Erythroblast (primary cell): Measurements from ENCODE around the gene MTSS2.

Source experiments
- DNase-seq, 2 experiments: peaks; one replicate each; lab custom pipeline; 2025; lab: John Stamatoyannopoulos, UW
- GATA1 ChIP-seq: IDR thresholded peaks from 2 replicates; pipeline ENCODE4 v1.6.1; 2011; ENCODE audit warnings: low read depth, mild to moderate bottlenecking, control low read depth, low read length, moderate library complexity
- POLR2A ChIP-seq: IDR thresholded peaks from 2 replicates; pipeline ENCODE4 v1.6.1; 2011; ENCODE audit warnings: mild to moderate bottlenecking, low read length

The MTSS2 gene, protein sequence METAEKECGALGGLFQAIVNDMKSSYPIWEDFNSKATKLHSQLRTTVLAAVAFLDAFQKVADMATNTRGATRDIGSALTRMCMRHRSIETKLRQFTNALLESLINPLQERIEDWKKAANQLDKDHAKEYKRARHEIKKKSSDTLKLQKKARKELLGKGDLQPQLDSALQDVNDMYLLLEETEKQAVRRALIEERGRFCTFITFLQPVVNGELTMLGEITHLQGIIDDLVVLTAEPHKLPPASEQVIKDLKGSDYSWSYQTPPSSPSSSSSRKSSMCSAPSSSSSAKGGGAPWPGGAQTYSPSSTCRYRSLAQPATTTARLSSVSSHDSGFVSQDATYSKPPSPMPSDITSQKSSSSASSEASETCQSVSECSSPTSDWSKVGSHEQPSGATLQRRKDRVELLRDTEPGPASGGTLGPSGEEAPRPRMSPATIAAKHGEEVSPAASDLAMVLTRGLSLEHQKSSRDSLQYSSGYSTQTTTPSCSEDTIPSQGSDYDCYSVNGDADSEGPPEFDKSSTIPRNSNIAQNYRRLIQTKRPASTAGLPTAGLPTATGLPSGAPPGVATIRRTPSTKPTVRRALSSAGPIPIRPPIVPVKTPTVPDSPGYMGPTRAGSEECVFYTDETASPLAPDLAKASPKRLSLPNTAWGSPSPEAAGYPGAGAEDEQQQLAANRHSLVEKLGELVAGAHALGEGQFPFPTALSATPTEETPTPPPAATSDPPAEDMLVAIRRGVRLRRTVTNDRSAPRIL

DNA sequence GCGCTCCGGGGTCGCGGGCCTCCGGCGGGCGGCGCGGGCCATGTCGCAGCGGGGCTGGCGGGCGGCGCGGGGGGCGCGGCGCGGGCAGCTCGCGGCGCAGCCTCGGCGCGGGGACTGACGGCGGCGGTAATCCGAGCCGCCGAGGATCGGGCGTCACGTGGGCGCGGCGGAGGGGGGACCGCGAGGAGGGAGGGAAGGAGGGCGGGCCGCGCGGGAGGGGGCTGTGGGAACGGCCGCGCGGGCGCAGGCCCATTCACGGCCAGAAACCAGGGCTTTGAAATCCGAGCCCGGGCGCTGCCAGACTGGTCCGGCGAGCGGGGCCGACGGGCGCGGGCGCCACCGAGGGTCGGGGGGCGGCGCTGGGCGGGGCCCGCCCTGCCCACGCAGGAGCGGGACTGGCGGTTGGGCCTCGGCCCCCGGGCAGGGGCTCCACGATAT lies at the start of gene MTSS2:
Gene MTSS2, minus strand, starts transcription at position 116 of the 438 bp plus-strand sequence. CDS start 262 bp downstream, outside the sequence.
- TF ChIP-seq POLR2A (no peak), GATA1 (no peak)
- peak; percentile 74 to 79 for DNase-seq

DNA sequence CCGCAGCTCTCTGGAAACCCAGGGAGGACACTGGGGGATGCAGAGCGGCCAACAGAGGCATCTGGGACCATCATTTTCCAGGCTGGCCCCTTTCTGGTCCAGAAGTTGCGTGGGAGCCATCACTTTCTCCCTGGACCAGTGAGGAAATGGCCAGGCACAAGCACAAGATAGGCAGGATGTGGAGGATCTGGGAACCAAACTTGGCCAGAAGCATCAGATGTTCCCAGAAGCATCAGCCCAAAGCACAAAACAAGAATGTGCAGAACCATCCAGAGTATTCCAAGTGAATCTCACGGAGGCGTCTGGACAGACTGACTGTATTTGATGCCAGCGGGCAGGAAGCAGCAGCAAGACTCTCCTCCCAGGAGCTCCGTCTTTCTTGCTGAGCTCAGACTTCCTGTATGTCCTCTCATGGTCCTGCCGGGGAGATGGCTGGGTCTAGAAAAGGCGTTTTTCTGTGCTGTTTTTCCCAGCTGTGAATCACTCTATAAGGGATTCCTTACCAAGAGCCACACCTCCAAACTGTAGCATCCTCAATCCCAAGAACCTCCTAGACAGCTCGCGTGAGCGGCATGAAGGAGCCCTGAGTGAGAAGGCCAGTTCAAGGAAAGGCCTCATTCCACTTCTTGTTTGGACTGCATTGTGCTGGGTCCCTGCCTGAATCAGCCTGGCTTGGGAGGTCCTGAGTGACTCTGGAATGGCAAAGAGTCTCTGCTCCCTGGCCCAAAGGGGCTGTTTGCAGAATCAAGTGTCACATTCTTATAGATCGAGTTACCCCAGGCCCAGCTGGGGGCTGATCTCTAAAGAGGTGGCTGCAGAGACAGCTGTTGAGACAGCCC lies 49.5 kb upstream of the MTSS2 start:
- TF ChIP-seq POLR2A (no peak), GATA1 (no peak)
- no peak for DNase-seq

GRCh38 chr16:70734522-70735095 lies 48.8 kb upstream of the MTSS2 start:
- TF ChIP-seq POLR2A: no peak
- no peak for TF ChIP-seq GATA1
- no peak for DNase-seq

- no peak for DNase-seq
- TF ChIP-seq POLR2A (no peak), GATA1 (no peak)
Observed at GRCh38 chr16:70730944-70731343, 45.1 kb upstream of the MTSS2 start.

- TF ChIP-seq POLR2A: no peak
- no peak for TF ChIP-seq GATA1
- DNase-seq: no peak
Observed at GRCh38 chr16:70730031-70730430, 44.2 kb upstream of the MTSS2 start.

DNA sequence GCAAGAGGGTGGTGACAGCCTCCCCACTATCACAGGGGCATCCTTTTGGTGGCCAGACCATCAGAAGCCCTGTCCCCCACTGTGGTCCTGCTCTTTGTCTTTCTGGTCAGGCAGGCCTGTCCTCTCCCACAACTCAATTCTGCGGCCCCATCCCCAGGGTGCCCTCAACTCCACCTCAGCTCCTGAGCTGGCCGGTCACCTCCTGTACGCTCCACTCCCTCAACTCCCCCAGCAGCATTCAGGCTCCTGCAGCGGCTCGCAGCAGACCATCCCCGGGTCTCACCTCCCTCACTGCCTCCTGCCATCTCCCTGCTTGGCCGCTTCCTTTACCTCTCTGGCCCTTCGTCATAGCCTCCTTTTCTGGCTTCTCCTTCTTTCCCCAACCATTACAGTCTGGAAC lies 43.4 kb upstream of the MTSS2 start:
- no peak for TF ChIP-seq POLR2A

GRCh38 chr16:70728150-70728549 lies 42.3 kb upstream of the MTSS2 start:
- TF ChIP-seq POLR2A: no peak
- no peak for TF ChIP-seq GATA1
- DNase-seq: no peak

More for the DNA sequence above, 43.4 kb upstream of the MTSS2 start:
- no peak for DNase-seq

DNA sequence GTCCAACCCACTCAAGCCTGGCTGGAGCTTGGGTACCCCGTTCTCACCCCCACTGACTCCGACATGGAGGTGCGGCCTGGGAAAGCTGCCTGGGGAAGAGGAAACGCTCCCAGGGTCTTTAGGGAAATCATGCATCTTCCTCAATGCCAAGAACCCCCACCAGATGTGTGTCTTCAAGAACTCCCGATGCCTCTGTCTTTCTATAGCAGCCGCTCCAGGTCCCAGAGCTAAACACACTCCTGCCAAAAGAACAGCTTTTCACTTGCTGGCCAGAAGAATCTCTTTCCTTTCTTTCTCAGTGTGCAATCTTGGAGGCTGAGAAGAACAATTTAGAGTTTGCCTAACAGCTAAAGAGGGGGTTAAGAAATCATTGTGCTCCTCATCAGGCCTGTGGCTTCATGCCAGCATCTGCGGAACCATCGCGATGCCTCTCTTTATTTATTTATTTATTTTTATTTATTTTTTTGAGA lies 41.1 kb upstream of the MTSS2 start:
- TF ChIP-seq POLR2A (no peak), GATA1 (no peak)
- no peak for DNase-seq

DNA sequence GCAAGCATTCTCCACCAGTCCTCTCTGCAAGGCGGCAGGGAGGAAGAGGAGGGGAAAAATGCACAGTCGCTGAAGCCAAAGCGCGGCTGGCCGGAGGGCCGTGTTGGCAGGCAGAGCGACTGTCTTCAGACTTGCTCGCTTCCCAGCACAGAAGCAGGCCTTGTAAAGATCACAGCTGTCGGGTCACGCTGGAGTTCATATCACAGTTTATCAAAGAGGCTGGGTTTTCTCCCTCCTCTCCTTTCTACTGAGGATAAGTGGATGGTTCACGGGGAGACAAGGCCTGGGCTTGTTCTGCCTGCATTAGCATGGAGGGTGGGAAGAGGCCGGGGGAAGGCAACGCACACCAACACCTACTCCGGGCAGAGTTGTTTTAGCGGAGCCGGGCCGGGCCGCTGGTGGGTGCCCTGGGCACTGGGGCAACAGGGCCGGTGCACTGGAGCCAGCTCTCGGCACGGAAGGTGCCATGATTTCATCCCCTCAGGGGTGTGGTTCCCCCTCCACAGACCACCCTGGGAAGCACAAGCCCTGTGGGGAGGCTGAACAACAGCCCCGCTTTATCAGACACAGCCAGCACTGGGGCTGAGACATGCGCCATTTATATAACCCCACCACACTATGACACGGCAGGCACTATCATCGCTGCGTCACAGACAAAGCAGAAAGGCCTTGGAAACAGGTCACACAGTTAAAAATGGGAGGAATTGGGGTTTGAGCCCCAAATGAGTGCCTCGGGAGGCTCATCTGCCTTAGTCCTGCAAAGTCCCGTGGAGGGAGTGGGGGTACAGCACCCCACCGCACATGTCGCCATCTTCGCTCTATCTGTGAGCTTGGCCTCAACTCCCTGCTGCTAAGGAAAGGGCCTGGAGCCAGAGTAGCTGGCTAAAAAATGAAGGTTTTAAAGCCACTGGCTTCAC lies 40.3 kb upstream of the MTSS2 start:
- peak; percentile 52 to 60 for DNase-seq
- no peak for TF ChIP-seq GATA1
- TF ChIP-seq POLR2A: no peak

DNA sequence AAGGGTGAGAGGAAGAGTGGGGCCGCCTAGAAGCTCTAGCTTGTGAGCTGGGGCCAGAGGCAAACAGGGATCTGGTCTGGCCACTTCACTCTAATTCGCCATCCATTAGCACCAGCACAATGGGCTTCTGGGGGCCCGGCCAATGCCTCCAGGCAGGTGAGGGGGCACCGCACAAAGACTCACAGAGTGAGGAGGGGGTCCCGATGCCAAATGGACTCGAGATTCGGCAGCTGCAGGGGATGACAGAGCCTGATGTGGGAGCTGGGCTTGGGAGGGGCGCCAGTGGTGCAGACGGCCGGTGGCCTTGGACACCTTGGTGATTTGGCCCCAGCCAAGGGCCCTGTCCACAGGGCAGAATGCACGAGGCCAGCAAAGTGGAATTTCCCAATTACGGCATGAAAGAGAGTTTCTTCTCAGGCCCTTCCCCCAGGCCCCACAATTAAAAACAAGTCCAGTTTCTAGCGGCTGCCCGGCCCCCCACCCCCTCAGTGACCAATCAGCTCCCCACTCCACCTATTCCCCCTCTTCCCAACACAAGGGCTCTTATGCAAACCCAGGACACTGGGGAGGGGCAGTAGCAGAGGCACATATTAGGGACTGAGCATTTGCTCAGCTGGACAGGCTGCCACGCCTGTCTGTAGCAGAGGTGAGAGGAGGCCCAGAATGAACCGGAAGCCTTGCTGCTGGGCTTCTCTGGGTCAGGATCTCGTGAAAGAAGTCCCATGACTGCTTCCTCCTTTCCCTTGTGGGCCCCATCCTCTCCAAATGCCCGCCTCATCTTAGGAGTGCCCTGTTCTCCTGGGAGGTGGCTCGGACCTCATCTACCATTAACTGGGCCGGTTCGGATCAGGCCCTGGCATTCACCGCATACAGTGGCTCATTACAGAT lies 39.4 kb upstream of the MTSS2 start:
- DNase-seq: no peak
- TF ChIP-seq POLR2A (no peak), GATA1 (no peak)
